Lower lobe of right lung (tissue), 2 donors: Measurements from ENCODE around the gene ADRB2. TPM values are rescaled to one million over a fixed set of nuclear protein-coding genes. Genes with fewer than 3 reads are reported as not detected.

Experiments
- ATAC-seq, 2 donors: fragments of 200-7000 bp; cut with Tn5 transposase; one replicate each; pipeline ENCODE4 v1.9.1; 2020 to 2022; ENCODE audit warnings: mild to moderate bottlenecking in 2 of 2, moderate library complexity in 2 of 2
- DNase-seq: peaks from one replicate; pipeline ENCODE4 v3.0.0-alpha.2; 2020
- H3K27ac ChIP-seq: fragments of 200-600 bp; one replicate; pipeline ENCODE4 v1.8.0; 2022
- H3K27me3 ChIP-seq: fragments of 200-600 bp; one replicate; pipeline ENCODE4 v1.8.0; 2022; ENCODE audit warnings: low read depth
- H3K36me3 ChIP-seq: fragments of 200-600 bp; one replicate; pipeline ENCODE4 v1.8.0; 2022; ENCODE audit warnings: mild to moderate bottlenecking
- H3K4me1 ChIP-seq: fragments of 200-600 bp; one replicate; pipeline ENCODE4 v1.8.0; 2022
- H3K4me3 ChIP-seq: fragments of 200-600 bp; one replicate; pipeline ENCODE4 v1.8.0; 2022; ENCODE audit warnings: mild to moderate bottlenecking
- H3K9me3 ChIP-seq: fragments of 200-600 bp; one replicate; pipeline ENCODE4 v1.8.0; 2022
- intact Hi-C: fragments of 100-400 bp; cut with DNase I; formaldehyde crosslinking; loops from one replicate; pipeline ENCODE4 v1.11.0; 2022
- total RNA-seq: library from RNA; stranded (reverse); fragmentation: NEBNext Ultra II Directional; extraction: Animal tissue kit (Norgen Biotek cat#: 25700); gene quantifications from one replicate; pipeline ENCODE4 v1.2.1, GENCODE V29; 2021
- TF ChIP-seq, protein P1 (sequence below): fragments of 200-600 bp; IDR thresholded peaks from one replicate; pipeline ENCODE4 v1.8.0; 2022; ENCODE audit warnings: antibody characterized with exemption, mild to moderate bottlenecking
- donor health status: DM: no; HTN: yes; CAD: no; lungs with severe emphysema.

The ADRB2 gene
- total RNA-seq, 1 donor from 2014 or later, result 26.4 TPM

DNA sequence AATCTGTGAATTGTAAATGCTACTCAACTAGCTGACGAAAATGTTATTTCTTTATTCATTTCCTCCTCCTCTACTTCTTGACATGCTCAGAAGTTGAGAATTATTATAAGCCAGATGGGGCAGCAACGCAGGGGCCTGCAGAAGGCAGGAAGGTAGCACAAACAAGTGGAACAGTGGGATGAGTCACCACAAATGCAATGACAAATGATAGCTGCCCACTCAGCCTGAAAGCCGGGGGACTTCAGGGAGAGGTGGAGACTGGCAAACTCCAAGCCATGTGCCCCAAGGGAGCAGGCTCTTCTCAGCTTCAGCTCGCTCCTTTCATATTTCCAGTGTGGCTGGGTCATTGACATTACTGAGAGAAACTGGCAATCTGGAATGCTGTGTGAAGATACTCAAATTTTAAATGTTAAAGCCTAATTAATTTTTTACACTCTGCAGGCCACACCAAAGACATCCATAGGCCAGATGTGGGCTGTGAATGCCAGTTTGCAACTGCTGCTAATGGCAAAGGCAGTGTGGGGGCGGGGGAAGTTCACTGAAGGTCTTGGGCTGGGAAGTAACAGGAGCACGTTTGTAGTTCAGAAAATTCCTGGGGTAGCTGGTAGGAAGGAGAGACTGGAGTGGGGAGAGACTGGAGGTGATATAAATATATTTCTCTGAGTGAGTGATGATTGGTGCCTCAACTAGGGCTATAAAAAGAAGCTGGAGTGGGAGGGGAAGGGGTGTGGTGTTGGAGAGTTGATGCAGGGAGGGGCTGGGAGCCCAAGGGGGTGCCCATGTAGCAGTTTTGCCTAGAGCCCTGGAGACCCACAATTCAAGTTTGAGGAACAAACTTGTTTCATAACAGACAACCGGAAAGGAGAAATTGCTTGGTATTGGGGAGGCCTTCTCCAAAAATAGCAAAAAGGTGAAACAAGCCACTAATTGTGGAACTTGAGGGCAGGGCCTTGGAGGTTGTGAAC is 20.8 kb upstream of the ADRB2 start:
- DNase-seq (peak; percentile 70), ATAC-seq (peak; percentile 15 to 59)
- Histone ChIP-seq H3K4me1 (peaks cover 53% of the 10 kb centered on the region), H3K9me3 (no peaks in the 10 kb centered on the region), H3K4me3 (no peak overlapping the region), H3K27me3 (no peaks in the 10 kb centered on the region), H3K27ac (no peak overlapping the region), H3K36me3 (no peaks in the 10 kb centered on the region)
- intact Hi-C loops, result no loop called here
- TF ChIP-seq, protein P1, sequence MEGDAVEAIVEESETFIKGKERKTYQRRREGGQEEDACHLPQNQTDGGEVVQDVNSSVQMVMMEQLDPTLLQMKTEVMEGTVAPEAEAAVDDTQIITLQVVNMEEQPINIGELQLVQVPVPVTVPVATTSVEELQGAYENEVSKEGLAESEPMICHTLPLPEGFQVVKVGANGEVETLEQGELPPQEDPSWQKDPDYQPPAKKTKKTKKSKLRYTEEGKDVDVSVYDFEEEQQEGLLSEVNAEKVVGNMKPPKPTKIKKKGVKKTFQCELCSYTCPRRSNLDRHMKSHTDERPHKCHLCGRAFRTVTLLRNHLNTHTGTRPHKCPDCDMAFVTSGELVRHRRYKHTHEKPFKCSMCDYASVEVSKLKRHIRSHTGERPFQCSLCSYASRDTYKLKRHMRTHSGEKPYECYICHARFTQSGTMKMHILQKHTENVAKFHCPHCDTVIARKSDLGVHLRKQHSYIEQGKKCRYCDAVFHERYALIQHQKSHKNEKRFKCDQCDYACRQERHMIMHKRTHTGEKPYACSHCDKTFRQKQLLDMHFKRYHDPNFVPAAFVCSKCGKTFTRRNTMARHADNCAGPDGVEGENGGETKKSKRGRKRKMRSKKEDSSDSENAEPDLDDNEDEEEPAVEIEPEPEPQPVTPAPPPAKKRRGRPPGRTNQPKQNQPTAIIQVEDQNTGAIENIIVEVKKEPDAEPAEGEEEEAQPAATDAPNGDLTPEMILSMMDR, result no peak

DNA sequence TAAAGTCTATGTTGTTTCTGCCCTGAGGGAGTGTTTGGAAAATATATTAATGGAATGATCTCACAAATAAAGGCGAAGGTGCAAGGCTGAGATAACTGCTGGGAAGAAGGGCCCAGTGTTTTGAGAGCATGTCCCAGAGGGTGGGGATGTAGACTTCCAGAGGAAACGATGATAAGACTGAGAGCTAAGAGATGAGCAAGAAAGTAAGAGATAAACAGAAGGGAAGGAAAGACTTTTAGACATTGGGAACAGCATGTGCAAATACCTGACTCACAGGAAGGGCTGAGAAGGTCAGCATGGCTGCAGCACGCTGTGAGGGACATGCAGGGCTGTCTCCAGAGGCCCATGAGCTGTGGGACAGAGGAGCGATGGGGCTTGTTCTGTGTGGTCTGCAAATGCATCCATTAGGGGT is 19.9 kb upstream of the ADRB2 start:
- H3K4me3 ChIP-seq, result no peak overlapping the region
- H3K9me3 ChIP-seq, result no peaks in the 10 kb centered on the region
- peaks cover 60% of the 10 kb centered on the region for H3K4me1 ChIP-seq
- ATAC-seq, result no peak
- no peaks in the 10 kb centered on the region for H3K36me3 ChIP-seq
- H3K27ac ChIP-seq, result no peak overlapping the region
- TF ChIP-seq, protein P1, result no peak
- intact Hi-C loops, result no loop called here
- no peaks in the 10 kb centered on the region for H3K27me3 ChIP-seq
- no peak for DNase-seq

DNA sequence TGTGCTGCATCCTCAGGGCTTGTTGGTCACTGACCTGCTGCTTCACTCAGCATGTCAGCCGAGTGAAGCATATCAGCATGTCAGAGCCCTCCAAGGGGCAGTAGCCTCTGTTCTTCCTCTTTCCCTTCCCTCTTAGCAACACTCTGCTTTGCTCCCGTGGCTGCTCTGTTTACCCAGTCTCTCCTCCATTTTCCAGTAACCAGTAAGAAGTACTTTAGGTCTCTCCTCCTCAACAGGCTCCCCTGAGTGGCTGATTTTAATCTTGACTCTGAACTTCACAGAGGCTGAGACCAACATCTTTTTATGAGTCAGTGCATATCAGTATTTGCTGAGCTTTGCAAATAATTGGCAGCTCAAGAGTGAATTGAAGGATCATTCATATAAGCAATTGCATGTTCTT is 18.6 kb upstream of the ADRB2 start:
- DNase-seq (peak; percentile 51), ATAC-seq (peak; percentile 92 to 94)
- Histone ChIP-seq H3K36me3 (no peaks in the 10 kb centered on the region), H3K9me3 (no peaks in the 10 kb centered on the region), H3K27me3 (no peaks in the 10 kb centered on the region), H3K4me3 (no peak overlapping the region), H3K4me1 (peaks cover 60% of the 10 kb centered on the region), H3K27ac (peak overlapping the region; percentile 69)
- TF ChIP-seq, protein P1, result no peak
- intact Hi-C loops, result no loop called here

DNA sequence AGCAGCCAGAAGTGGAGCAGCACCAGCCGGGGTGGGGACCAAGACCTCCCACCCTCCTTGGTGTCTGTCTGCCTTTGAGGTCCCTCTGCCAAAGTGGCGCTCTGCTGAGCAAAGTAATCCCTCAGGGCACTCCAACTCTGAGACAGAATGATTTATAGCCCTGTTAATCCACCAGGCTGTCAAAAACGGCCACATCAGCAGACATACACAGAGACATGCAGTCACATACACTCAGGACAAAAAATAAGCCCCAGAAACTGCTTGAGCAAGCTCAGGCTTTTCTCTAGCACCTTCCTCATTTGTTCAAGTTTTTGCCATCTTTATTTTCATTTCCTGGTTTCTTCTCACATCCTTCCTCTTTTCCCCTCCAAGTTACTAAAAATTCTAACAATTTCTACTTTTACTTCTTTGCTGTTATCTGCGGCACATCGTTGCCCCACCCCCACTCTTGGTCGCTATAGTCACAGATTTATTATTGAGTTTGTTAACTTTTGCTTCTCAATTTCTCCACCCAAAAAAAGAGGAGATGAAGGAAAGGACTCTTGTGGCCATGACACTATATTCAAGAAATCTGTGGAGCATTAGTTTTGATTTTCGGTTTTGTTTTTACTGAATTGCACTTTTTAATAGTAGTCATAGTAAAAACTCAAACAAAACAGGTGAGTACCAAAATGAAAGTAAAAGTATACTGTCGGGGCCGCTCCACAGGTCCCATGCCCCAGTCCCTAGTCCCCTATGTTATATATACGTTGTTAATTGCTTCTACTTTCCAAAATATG is 17.4 kb upstream of the ADRB2 start:
- Histone ChIP-seq H3K27ac (peak overlapping the region; percentile 69), H3K27me3 (no peaks in the 10 kb centered on the region), H3K4me3 (peak overlapping the region; percentile 44), H3K36me3 (no peaks in the 10 kb centered on the region), H3K9me3 (no peaks in the 10 kb centered on the region), H3K4me1 (peaks cover 60% of the 10 kb centered on the region)
- intact Hi-C loops, result no loop called here
- TF ChIP-seq, protein P1, result no peak
- ATAC-seq (peak; percentile 36 to 62), DNase-seq (peak; percentile 78)

- Histone ChIP-seq H3K27me3 (no peaks in the 10 kb centered on the region), H3K36me3 (no peaks in the 10 kb centered on the region), H3K4me1 (peaks cover 60% of the 10 kb centered on the region), H3K27ac (peak overlapping the region; percentile 69), H3K4me3 (peak overlapping the region; percentile 44), H3K9me3 (no peaks in the 10 kb centered on the region)
- ATAC-seq, result no peak
- no peak for DNase-seq
- TF ChIP-seq, protein P1, result no peak
- intact Hi-C loops, result no loop called here
Measured at GRCh38 chr5:148809781-148810524, 16.5 kb upstream of the ADRB2 start.
